ENCODE measurements around the gene GDPD3.

Gene GDPD3

DNA sequence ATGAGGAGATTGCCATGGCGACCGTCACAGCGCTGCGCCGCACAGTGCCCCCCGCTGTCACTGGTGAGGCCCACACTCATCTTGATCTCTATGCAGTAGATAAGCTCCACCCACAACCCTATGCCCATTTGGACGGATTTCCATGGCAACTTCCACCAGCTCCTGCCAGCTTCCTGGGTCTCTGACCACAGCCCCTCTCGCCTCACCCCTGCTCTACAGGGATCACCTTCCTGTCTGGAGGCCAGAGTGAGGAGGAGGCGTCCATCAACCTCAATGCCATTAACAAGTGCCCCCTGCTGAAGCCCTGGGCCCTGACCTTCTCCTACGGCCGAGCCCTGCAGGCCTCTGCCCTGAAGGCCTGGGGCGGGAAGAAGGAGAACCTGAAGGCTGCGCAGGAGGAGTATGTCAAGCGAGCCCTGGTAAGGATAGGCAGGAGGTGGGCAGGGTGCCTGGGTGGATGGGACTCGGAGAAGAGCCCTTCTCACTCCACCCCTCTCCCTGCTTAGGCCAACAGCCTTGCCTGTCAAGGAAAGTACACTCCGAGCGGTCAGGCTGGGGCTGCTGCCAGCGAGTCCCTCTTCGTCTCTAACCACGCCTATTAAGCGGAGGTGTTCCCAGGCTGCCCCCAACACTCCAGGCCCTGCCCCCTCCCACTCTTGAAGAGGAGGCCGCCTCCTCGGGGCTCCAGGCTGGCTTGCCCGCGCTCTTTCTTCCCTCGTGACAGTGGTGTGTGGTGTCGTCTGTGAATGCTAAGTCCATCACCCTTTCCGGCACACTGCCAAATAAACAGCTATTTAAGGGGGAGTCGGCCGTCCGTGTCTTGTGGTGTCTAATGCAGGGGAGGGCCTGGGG, 43.5 kb downstream of the GDPD3 start:
- H4K20me1 ChIP-seq (ENCODE audit: control insufficient read depth, insufficient read depth, low read depth, low read length) = peaks cover 24% of the 10 kb centered on the region
- H3K79me2 ChIP-seq (ENCODE audit: control insufficient read depth, low read length) = peaks cover 45% of the 10 kb centered on the region
- peaks cover 75% of the 10 kb centered on the region for H3F3A ChIP-seq (ENCODE audit: control insufficient read depth, insufficient read depth)
- H3K36me3 ChIP-seq (ENCODE audit: control insufficient read depth, low read length) = peaks cover 74% of the 10 kb centered on the region
- no peak overlapping the region for H3K27ac ChIP-seq (ENCODE audit: low read depth, low read length)
- no peaks in the 10 kb centered on the region for H3K27me3 ChIP-seq (ENCODE audit: control insufficient read depth, low read length)
- no peaks in the 10 kb centered on the region for H3K9me3 ChIP-seq (ENCODE audit: control insufficient read depth, insufficient read depth, low read length)
- no peaks in the 10 kb centered on the region for H3K9me2 ChIP-seq (replicated peaks; ENCODE audit: control insufficient read depth, low read length)
- H3K4me3 ChIP-seq (ENCODE audit: low read length) = no peak overlapping the region
- no peak for TF ChIP-seq EZH2phosphoT487 (IDR thresholded peaks at IDR 0.05; ENCODE audit: borderline replicate concordance, low read length)
- TF ChIP-seq, protein P1, sequence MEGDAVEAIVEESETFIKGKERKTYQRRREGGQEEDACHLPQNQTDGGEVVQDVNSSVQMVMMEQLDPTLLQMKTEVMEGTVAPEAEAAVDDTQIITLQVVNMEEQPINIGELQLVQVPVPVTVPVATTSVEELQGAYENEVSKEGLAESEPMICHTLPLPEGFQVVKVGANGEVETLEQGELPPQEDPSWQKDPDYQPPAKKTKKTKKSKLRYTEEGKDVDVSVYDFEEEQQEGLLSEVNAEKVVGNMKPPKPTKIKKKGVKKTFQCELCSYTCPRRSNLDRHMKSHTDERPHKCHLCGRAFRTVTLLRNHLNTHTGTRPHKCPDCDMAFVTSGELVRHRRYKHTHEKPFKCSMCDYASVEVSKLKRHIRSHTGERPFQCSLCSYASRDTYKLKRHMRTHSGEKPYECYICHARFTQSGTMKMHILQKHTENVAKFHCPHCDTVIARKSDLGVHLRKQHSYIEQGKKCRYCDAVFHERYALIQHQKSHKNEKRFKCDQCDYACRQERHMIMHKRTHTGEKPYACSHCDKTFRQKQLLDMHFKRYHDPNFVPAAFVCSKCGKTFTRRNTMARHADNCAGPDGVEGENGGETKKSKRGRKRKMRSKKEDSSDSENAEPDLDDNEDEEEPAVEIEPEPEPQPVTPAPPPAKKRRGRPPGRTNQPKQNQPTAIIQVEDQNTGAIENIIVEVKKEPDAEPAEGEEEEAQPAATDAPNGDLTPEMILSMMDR (IDR thresholded peaks at IDR 0.05; ENCODE audit: low read depth, low read length, poor library complexity, severe bottlenecking) = no peak
- no peak overlapping the region for H3K4me2 ChIP-seq (ENCODE audit: low read length)
- peaks cover 30% of the 10 kb centered on the region for H3K4me1 ChIP-seq (ENCODE audit: control insufficient read depth, low read length)

DNA sequence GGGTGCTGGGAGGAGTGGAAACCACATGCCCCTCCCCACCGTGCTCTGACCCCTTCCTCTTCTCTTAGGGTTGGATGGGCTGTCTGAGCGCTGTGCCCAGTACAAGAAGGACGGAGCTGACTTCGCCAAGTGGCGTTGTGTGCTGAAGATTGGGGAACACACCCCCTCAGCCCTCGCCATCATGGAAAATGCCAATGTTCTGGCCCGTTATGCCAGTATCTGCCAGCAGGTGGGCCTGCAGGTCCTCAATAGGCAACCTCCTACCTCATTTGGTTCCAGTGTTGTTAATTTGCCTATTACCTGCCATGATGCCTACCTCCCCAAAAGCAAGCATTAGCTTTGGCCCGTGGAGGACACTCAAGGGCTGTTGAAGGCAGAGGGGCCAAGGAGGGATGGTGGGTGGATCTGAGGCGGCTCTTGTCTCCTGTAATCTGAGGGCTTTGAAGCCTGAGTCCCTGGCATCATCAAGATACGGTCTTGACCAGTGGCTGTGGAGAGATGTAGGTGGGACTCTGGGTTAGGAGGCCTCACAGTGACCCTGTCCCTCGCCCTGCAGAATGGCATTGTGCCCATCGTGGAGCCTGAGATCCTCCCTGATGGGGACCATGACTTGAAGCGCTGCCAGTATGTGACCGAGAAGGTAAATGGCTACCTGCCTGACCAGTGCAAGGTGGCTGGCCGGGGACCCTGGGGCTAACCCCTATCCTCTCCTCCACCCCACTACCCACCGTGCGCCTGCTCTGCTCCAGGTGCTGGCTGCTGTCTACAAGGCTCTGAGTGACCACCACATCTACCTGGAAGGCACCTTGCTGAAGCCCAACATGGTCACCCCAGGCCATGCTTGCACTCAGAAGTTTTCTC, 44.4 kb downstream of the GDPD3 start:
- Histone ChIP-seq H3K27ac (ENCODE audit: low read depth, low read length) (no peak overlapping the region), H3K4me1 (ENCODE audit: control insufficient read depth, low read length) (peaks cover 26% of the 10 kb centered on the region), H3K27me3 (ENCODE audit: control insufficient read depth, low read length) (no peaks in the 10 kb centered on the region), H3K9me2 (replicated peaks; ENCODE audit: control insufficient read depth, low read length) (no peaks in the 10 kb centered on the region), H3K9me3 (ENCODE audit: control insufficient read depth, insufficient read depth, low read length) (no peaks in the 10 kb centered on the region), H3K36me3 (ENCODE audit: control insufficient read depth, low read length) (peaks cover 80% of the 10 kb centered on the region), H3K79me2 (ENCODE audit: control insufficient read depth, low read length) (peaks cover 54% of the 10 kb centered on the region), H3K4me2 (ENCODE audit: low read length) (peak overlapping the region; percentile 12; the same call in 1 of the 2 replicates), H4K20me1 (ENCODE audit: control insufficient read depth, insufficient read depth, low read depth, low read length) (peaks cover 24% of the 10 kb centered on the region), H3K4me3 (ENCODE audit: low read length) (0 out of 2 replicates have a peak overlapping the region, but pooled peaks have one; percentile 9), H3F3A (ENCODE audit: control insufficient read depth, insufficient read depth) (peaks cover 72% of the 10 kb centered on the region)
- TF ChIP-seq, protein P1 (IDR thresholded peaks at IDR 0.05; ENCODE audit: low read depth, low read length, poor library complexity, severe bottlenecking) = peak; percentile 43
- no peak for TF ChIP-seq EZH2phosphoT487 (IDR thresholded peaks at IDR 0.05; ENCODE audit: borderline replicate concordance, low read length)

DNA sequence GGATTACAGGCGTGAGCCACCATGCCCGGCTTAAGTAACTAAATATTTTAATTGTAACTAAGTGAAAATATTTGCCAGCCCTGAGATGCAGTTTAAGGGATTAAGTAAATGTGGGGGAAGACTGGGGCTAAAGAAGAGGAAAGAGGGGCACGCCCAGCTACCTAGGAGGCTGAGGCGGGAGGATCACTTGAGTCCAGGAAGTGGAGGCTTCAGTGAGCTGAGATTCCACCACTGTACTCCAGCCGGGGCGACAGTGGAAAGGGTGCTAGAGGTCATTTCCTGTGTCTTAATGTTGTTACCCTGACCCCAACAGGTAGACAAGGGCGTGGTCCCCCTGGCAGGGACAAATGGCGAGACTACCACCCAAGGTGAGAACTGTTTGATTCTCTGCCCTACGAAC, 45.0 kb downstream of the GDPD3 start:
- Histone ChIP-seq H3K4me3 (ENCODE audit: low read length) (0 out of 2 replicates have a peak overlapping the region, but pooled peaks have one; percentile 9), H3K9me2 (replicated peaks; ENCODE audit: control insufficient read depth, low read length) (no peaks in the 10 kb centered on the region), H3K27me3 (ENCODE audit: control insufficient read depth, low read length) (no peaks in the 10 kb centered on the region), H3K4me1 (ENCODE audit: control insufficient read depth, low read length) (peaks cover 33% of the 10 kb centered on the region), H3K36me3 (ENCODE audit: control insufficient read depth, low read length) (peaks cover 80% of the 10 kb centered on the region), H3K79me2 (ENCODE audit: control insufficient read depth, low read length) (peaks cover 59% of the 10 kb centered on the region), H3K9me3 (ENCODE audit: control insufficient read depth, insufficient read depth, low read length) (no peaks in the 10 kb centered on the region), H3K27ac (ENCODE audit: low read depth, low read length) (no peak overlapping the region), H4K20me1 (ENCODE audit: control insufficient read depth, insufficient read depth, low read depth, low read length) (peaks cover 24% of the 10 kb centered on the region), H3K4me2 (ENCODE audit: low read length) (peak overlapping the region; percentile 12; the same call in 1 of the 2 replicates), H3F3A (ENCODE audit: control insufficient read depth, insufficient read depth) (peaks cover 67% of the 10 kb centered on the region)
- no peak for TF ChIP-seq EZH2phosphoT487 (IDR thresholded peaks at IDR 0.05; ENCODE audit: borderline replicate concordance, low read length)
- TF ChIP-seq, protein P1 (IDR thresholded peaks at IDR 0.05; ENCODE audit: low read depth, low read length, poor library complexity, severe bottlenecking) = no peak
